ENCODE results near the gene ZNF827.

ZNF827 gene

GRCh38 chr4:145796346-145796745 is 142.3 kb downstream of the ZNF827 start:
- H3K27me3 Mint-ChIP-seq = no peaks in the 10 kb centered on the region
- DNase-seq (no peak), ATAC-seq (replicated peaks) (no peak)
- no peak overlapping the region for H3K27ac Mint-ChIP-seq
- H3K4me1 Mint-ChIP-seq (ENCODE audit: low read depth in 2 of 2) = peaks cover 0 to 3% of the 10 kb centered on the region in 2 donors
- H3K36me3 Mint-ChIP-seq (ENCODE audit: insufficient read depth) = peaks cover 2% of the 10 kb centered on the region
- H3K4me3 Mint-ChIP-seq = no peak overlapping the region
- H3K9me3 Mint-ChIP-seq = no peaks in the 10 kb centered on the region

GRCh38 chr4:145795521-145795920 is 143.1 kb downstream of the ZNF827 start:
- no peaks in the 10 kb centered on the region for H3K27me3 Mint-ChIP-seq
- no peaks in the 10 kb centered on the region for H3K9me3 Mint-ChIP-seq
- peaks cover 2% of the 10 kb centered on the region for H3K36me3 Mint-ChIP-seq (ENCODE audit: insufficient read depth)
- H3K4me1 Mint-ChIP-seq (ENCODE audit: low read depth in 2 of 2) = peaks cover 0 to 3% of the 10 kb centered on the region in 2 donors
- H3K27ac Mint-ChIP-seq = no peak overlapping the region
- DNase-seq (no peak), ATAC-seq (replicated peaks) (no peak)
- H3K4me3 Mint-ChIP-seq = no peak overlapping the region

DNA sequence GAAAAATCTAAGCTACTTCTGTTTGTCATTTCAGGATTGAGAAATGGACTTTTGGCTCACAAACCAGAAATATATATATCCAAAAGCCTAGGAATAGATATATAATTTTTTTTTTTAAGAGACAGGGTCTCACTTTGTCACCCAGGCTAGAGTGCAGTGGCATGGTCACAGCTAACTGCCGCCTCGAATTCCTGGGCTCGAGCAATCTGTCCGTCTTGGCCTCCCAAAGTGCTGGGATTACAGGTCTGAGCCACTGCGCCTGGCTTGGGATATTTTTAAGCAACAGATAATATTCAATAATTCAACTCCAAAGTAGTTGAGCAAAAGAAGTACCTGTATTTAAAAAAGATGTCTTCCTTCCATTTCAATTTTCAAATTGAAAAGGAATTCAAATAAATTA is 146.2 kb downstream of the ZNF827 start:
- H3K4me1 Mint-ChIP-seq (ENCODE audit: low read depth in 2 of 2) = no peaks in the 10 kb centered on the region
- no peaks in the 10 kb centered on the region for H3K9me3 Mint-ChIP-seq
- no peak for ATAC-seq (replicated peaks)
- H3K27me3 Mint-ChIP-seq = no peaks in the 10 kb centered on the region
- H3K27ac Mint-ChIP-seq = no peak overlapping the region
- H3K36me3 Mint-ChIP-seq (ENCODE audit: insufficient read depth) = peaks cover 2% of the 10 kb centered on the region
- DNase-seq = no peak
- no peak overlapping the region for H3K4me3 Mint-ChIP-seq

GRCh38 chr4:145791988-145792387 is 146.6 kb downstream of the ZNF827 start:
- no peaks in the 10 kb centered on the region for H3K27me3 Mint-ChIP-seq
- H3K4me1 Mint-ChIP-seq (ENCODE audit: low read depth in 2 of 2) = no peaks in the 10 kb centered on the region
- H3K27ac Mint-ChIP-seq = no peak overlapping the region
- DNase-seq (no peak), ATAC-seq (replicated peaks) (no peak)
- H3K36me3 Mint-ChIP-seq (ENCODE audit: insufficient read depth) = peaks cover 2% of the 10 kb centered on the region
- no peak overlapping the region for H3K4me3 Mint-ChIP-seq
- no peaks in the 10 kb centered on the region for H3K9me3 Mint-ChIP-seq

DNA sequence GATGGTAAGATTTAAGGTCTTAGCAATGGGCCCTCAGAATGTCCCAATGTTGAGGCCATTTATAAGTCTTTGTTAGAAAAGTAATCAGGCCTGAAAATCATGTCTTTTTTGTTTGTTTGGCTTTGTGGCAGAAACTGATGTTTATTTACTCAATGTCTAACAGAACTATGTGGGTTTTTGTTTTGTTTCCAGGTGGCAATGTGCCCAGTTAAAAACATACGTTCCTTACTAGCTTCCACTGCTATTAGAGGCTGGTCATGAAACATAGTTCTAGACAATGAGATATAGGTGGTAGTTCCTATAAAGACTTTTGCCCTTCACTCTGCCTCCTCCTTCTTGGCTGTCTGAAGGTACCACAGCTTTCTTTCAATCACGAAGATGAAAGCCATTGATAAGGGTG is 149.9 kb downstream of the ZNF827 start:
- ATAC-seq (replicated peaks) = no peak
- Mint-ChIP-seq H3K27ac (no peak overlapping the region), H3K36me3 (ENCODE audit: insufficient read depth) (peaks cover 2% of the 10 kb centered on the region), H3K4me1 (ENCODE audit: low read depth in 2 of 2) (no peaks in the 10 kb centered on the region), H3K4me3 (no peak overlapping the region), H3K27me3 (no peaks in the 10 kb centered on the region), H3K9me3 (peaks cover 0 to 8% of the 10 kb centered on the region in 2 donors)
- no peak for DNase-seq

- ATAC-seq (replicated peaks) = no peak
- DNase-seq = no peak
- H3K4me1 Mint-ChIP-seq (ENCODE audit: low read depth in 2 of 2) = peaks cover 0 to 5% of the 10 kb centered on the region in 2 donors
- H3K36me3 Mint-ChIP-seq (ENCODE audit: insufficient read depth) = no peaks in the 10 kb centered on the region
- H3K4me3 Mint-ChIP-seq = no peak overlapping the region
- no peak overlapping the region for H3K27ac Mint-ChIP-seq
- H3K27me3 Mint-ChIP-seq = no peaks in the 10 kb centered on the region
- peaks cover 0 to 8% of the 10 kb centered on the region in 2 donors for H3K9me3 Mint-ChIP-seq
Observed at GRCh38 chr4:145786830-145787229, 151.8 kb downstream of the ZNF827 start.

- Mint-ChIP-seq H3K4me3 (no peak overlapping the region), H3K4me1 (ENCODE audit: low read depth in 2 of 2) (peaks cover 2 to 5% of the 10 kb centered on the region in 2 donors), H3K27me3 (no peaks in the 10 kb centered on the region), H3K27ac (no peak overlapping the region), H3K36me3 (ENCODE audit: insufficient read depth) (no peaks in the 10 kb centered on the region), H3K9me3 (peaks cover 0 to 8% of the 10 kb centered on the region in 2 donors)
- no peak for DNase-seq
- ATAC-seq (replicated peaks) = no peak
Observed at GRCh38 chr4:145786261-145786660, 152.4 kb downstream of the ZNF827 start.

DNA sequence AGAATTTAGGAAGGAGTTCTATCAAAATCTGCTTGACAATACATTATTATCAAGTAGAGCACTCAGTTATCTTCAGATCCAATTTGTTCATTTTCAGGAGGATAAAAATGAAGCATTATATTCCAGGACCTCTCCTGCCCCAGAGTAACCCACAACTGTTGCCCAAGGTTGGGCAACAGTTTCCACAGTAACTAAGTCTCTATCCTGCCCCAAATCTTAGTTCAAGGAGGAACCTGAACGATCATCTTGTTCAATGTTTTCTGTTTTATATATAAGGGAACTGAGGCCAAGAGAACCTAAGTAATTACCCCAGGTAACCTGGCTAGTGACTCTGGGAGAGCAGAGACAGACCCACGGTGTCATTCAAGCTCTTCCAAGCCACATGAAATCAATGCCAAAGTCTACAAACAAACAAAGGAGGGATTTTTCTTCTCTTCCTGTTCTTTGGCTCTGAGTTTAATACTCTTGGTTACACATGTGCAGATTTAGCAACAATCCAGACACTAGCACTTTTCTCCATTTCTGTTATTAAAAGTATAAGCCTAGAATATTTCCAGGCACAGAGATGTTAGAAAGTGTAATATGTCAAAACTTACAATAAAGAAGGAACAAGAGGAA is 153.1 kb downstream of the ZNF827 start:
- DNase-seq (no peak), ATAC-seq (replicated peaks) (no peak)
- Mint-ChIP-seq H3K36me3 (ENCODE audit: insufficient read depth) (no peaks in the 10 kb centered on the region), H3K4me1 (ENCODE audit: low read depth in 2 of 2) (peaks cover 2 to 5% of the 10 kb centered on the region in 2 donors), H3K27ac (peak overlapping the region in 1 of 2 donors; percentile 14), H3K27me3 (no peaks in the 10 kb centered on the region), H3K4me3 (no peak overlapping the region), H3K9me3 (peaks cover 0 to 8% of the 10 kb centered on the region in 2 donors)

DNA sequence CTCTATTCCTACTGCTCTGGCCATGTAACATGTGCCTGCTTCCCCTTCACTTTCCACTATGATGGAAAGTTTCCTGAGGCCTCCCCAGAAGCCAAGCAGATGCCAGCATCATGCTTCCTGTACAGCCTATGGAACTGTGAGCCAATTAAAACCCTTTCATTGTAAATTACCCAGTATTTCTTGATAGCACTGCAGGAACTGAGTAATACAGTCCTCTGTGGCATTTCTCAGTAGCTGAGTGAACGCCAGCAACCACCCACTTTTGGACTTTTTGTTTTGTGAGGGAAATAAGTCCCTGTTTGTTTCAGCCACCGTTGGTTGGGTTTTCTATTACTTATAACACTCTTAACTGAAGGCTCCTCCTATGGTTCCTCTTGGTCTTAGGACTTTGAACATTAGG is 154.6 kb downstream of the ZNF827 start:
- Mint-ChIP-seq H3K4me1 (ENCODE audit: low read depth in 2 of 2) (peaks cover 2 to 5% of the 10 kb centered on the region in 2 donors), H3K27me3 (no peaks in the 10 kb centered on the region), H3K36me3 (ENCODE audit: insufficient read depth) (peaks cover 6% of the 10 kb centered on the region), H3K27ac (peak overlapping the region in 1 of 2 donors; percentile 77), H3K9me3 (peaks cover 0 to 8% of the 10 kb centered on the region in 2 donors), H3K4me3 (no peak overlapping the region)
- ATAC-seq (replicated peaks) (no peak), DNase-seq (no peak)

DNA sequence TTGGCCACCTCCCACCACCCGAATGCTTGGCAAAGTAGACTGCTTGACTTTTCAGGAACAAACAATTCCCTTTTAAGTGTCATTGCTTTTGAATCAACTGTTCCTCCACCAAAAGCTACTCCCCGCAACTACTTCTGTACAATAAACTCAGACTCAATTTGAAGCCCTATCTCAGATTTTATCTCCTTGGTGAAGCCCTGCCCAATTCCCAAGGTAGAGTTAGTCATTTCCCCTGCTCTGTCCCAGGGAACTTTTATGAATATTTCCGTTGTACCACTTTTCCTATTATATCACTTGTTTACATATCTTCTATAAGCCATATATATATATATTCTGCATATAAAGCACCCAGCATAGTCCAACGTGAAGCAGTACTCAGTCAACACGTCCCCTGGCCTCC is 155.9 kb downstream of the ZNF827 start:
- peaks cover 2 to 5% of the 10 kb centered on the region in 2 donors for H3K4me1 Mint-ChIP-seq (ENCODE audit: low read depth in 2 of 2)
- no peak overlapping the region for H3K4me3 Mint-ChIP-seq
- H3K27ac Mint-ChIP-seq = peak overlapping the region; percentile 9 to 19

DNA sequence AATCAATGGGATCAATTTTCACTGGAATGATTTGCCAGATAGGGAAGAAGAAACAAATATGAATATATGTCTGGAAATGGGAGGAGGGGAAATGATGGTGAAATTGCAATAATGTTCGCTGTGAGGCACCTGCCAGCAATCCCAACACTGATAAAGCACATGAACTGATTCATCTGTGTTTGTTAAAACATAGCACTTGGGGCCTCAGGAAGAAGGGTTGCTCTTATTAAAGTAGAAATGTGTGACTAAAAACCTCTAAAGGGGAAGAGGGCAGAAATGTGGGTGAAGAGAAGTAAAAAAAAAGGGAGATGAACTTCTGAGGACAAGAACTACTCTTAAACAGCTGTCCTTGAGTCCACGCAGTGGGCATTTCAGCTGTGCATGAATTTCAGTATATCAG is 157.3 kb downstream of the ZNF827 start:
- peaks cover 0 to 8% of the 10 kb centered on the region in 2 donors for H3K9me3 Mint-ChIP-seq
- no peak for DNase-seq
- ATAC-seq (replicated peaks) = no peak
- peaks cover 22% of the 10 kb centered on the region for H3K36me3 Mint-ChIP-seq (ENCODE audit: insufficient read depth)
- no peak overlapping the region for H3K27ac Mint-ChIP-seq
- H3K4me3 Mint-ChIP-seq = no peak overlapping the region
- no peaks in the 10 kb centered on the region for H3K27me3 Mint-ChIP-seq
- H3K4me1 Mint-ChIP-seq (ENCODE audit: low read depth in 2 of 2) = peaks cover 2 to 5% of the 10 kb centered on the region in 2 donors

More for the DNA sequence above, 155.9 kb downstream of the ZNF827 start:
- no peak for DNase-seq
- ATAC-seq (replicated peaks) = no peak
- H3K36me3 Mint-ChIP-seq (ENCODE audit: insufficient read depth) = peaks cover 15% of the 10 kb centered on the region
- no peaks in the 10 kb centered on the region for H3K27me3 Mint-ChIP-seq
- H3K9me3 Mint-ChIP-seq = peaks cover 0 to 8% of the 10 kb centered on the region in 2 donors

GRCh38 chr4:145779319-145779801 is 159.3 kb downstream of the ZNF827 start:
- Mint-ChIP-seq H3K4me1 (ENCODE audit: low read depth in 2 of 2) (peaks cover 2 to 5% of the 10 kb centered on the region in 2 donors), H3K36me3 (ENCODE audit: insufficient read depth) (peaks cover 34% of the 10 kb centered on the region), H3K9me3 (peaks cover 0 to under 1% of the 10 kb centered on the region in 2 donors), H3K27me3 (no peaks in the 10 kb centered on the region), H3K4me3 (no peak overlapping the region), H3K27ac (no peak overlapping the region)
- ATAC-seq (replicated peaks) (no peak), DNase-seq (no peak)

GRCh38 chr4:145776208-145776607 is 162.4 kb downstream of the ZNF827 start:
- H3K36me3 Mint-ChIP-seq (ENCODE audit: insufficient read depth) = peaks cover 45% of the 10 kb centered on the region

GRCh38 chr4:145775406-145775805 is 163.2 kb downstream of the ZNF827 start:
- Mint-ChIP-seq H3K36me3 (ENCODE audit: insufficient read depth) (peaks cover 47% of the 10 kb centered on the region), H3K4me3 (no peak overlapping the region), H3K4me1 (ENCODE audit: low read depth in 2 of 2) (no peaks in the 10 kb centered on the region), H3K9me3 (no peaks in the 10 kb centered on the region), H3K27ac (no peak overlapping the region), H3K27me3 (no peaks in the 10 kb centered on the region)
- no peak for ATAC-seq (replicated peaks)
- DNase-seq = no peak

More at GRCh38 chr4:145776208-145776607, 162.4 kb downstream of the ZNF827 start:
- no peak overlapping the region for H3K27ac Mint-ChIP-seq
- ATAC-seq (replicated peaks) (no peak), DNase-seq (no peak)
- no peaks in the 10 kb centered on the region for H3K9me3 Mint-ChIP-seq
- H3K4me1 Mint-ChIP-seq (ENCODE audit: low read depth in 2 of 2) = peaks cover 0 to under 1% of the 10 kb centered on the region in 2 donors
- H3K27me3 Mint-ChIP-seq = no peaks in the 10 kb centered on the region
- no peak overlapping the region for H3K4me3 Mint-ChIP-seq
